ENCODE data around the gene FIBP.
A peak's percentile ranks its signal among the peaks of the same experiment; 100 is the strongest.

GRCh38 chr11:65888163-65888814 is at the start of gene FIBP:
- TF ChIP-seq CTCF (IDR thresholded peaks at IDR 0.05): peak; percentile 94
- TF ChIP-seq ZFX (IDR thresholded peaks at IDR 0.05; ENCODE audit: borderline replicate concordance): no peak
